Mesenchymal stem cell (in vitro differentiated cells and primary cell): ENCODE results near the gene TSGA10.
"Not testable (repeated sequence)": the region's sequence is repeated elsewhere in the genome, so short reads cannot be mapped to it uniquely, and the experiment has no call there.

Experiments
- DNase-seq: peaks from one replicate; pipeline ENCODE4 v3.0.0-alpha.2; 2013
- H2AFZ ChIP-seq: one replicate; pipeline ENCODE4 v1.6.1; 2013; ENCODE audit warnings: low read depth, mild to moderate bottlenecking, control low read depth, inconsistent platforms, low read length, moderate library complexity
- H2AK5ac ChIP-seq: 2 replicates; pipeline ENCODE4 v1.6.1; 2013; ENCODE audit warnings: low read length, moderate library complexity, mild to moderate bottlenecking, inconsistent platforms; ENCODE audit not compliant: severe bottlenecking
- H2BK120ac ChIP-seq: one replicate; pipeline ENCODE4 v1.6.1; 2013; ENCODE audit warnings: low read depth, mild to moderate bottlenecking, inconsistent platforms, low read length, moderate library complexity
- H2BK12ac ChIP-seq, 2 experiments: one replicate each; pipeline ENCODE4 v1.6.1; 2013; ENCODE audit warnings: inconsistent platforms in 2 of 2, low read length in 2 of 2, mild to moderate bottlenecking in 2 of 2, moderate library complexity in 2 of 2, control low read depth in 1 of 2
- H2BK15ac ChIP-seq: one replicate; pipeline ENCODE4 v1.6.1; 2013; ENCODE audit warnings: mild to moderate bottlenecking, low read depth, inconsistent platforms; ENCODE audit not compliant: poor library complexity, severe bottlenecking
- H2BK5ac ChIP-seq: 2 replicates; pipeline ENCODE4 v1.6.1; 2013; ENCODE audit warnings: low read depth, mild to moderate bottlenecking, low read length, control low read depth, inconsistent platforms; ENCODE audit not compliant: poor library complexity, severe bottlenecking
- H3K14ac ChIP-seq, 2 experiments: one replicate each; pipeline ENCODE4 v1.6.1; 2013; ENCODE audit warnings: inconsistent platforms in 2 of 2, low read length in 2 of 2, control low read depth in 1 of 2, mild to moderate bottlenecking in 1 of 2, moderate library complexity in 1 of 2
- H3K18ac ChIP-seq, 2 experiments: one replicate each; pipeline ENCODE4 v1.6.1; 2013; ENCODE audit warnings: inconsistent platforms in 2 of 2, low read length in 2 of 2, control low read depth in 1 of 2, low read depth in 1 of 2, mild to moderate bottlenecking in 1 of 2
- H3K23ac ChIP-seq, 2 experiments: one replicate each; pipeline ENCODE4 v1.6.1; 2013; ENCODE audit warnings: inconsistent platforms in 2 of 2, low read length in 2 of 2, mild to moderate bottlenecking in 2 of 2, moderate library complexity in 2 of 2, control low read depth in 1 of 2
- H3K27ac ChIP-seq: 2 replicates; pipeline ENCODE4 v1.5.1; 2013; ENCODE audit warnings: mild to moderate bottlenecking, moderate library complexity, low read length, control low read depth, inconsistent platforms; ENCODE audit not compliant: poor library complexity, severe bottlenecking
- H3K27me3 ChIP-seq, 2 experiments: 2 replicates each; pipeline versions ENCODE4 v1.6.1 to v1.7.0; 2013; ENCODE audit warnings: low read length in 2 of 2, mild to moderate bottlenecking in 2 of 2, moderate library complexity in 2 of 2, control low read depth in 1 of 2, inconsistent platforms in 1 of 2; ENCODE audit not compliant: control insufficient read depth in 1 of 2, insufficient read depth in 1 of 2
- H3K36me3 ChIP-seq, 2 experiments: 2 replicates each; pipeline versions ENCODE4 v1.6.1 to v1.7.0; 2013; ENCODE audit warnings: low read length in 2 of 2, control low read depth in 1 of 2, inconsistent platforms in 1 of 2, low read depth in 1 of 2, mild to moderate bottlenecking in 1 of 2; ENCODE audit not compliant: insufficient read depth in 2 of 2, control insufficient read depth in 1 of 2
- H3K4ac ChIP-seq, 2 experiments: one replicate each; pipeline ENCODE4 v1.6.1; 2013; ENCODE audit warnings: inconsistent platforms in 2 of 2, low read length in 2 of 2, mild to moderate bottlenecking in 2 of 2, moderate library complexity in 2 of 2, control low read depth in 1 of 2, low read depth in 1 of 2
- H3K4me1 ChIP-seq: 2 replicates; pipeline ENCODE4 v1.6.1; 2013; ENCODE audit warnings: low read depth, low read length, control low read depth; ENCODE audit not compliant: control insufficient read depth, insufficient read depth
- H3K4me2 ChIP-seq: 2 replicates; pipeline ENCODE4 v1.6.1; 2013; ENCODE audit warnings: low read length, mild to moderate bottlenecking, inconsistent platforms; ENCODE audit not compliant: poor library complexity, severe bottlenecking
- H3K4me3 ChIP-seq, 2 experiments: 2 replicates each; pipeline versions ENCODE4 v1.5.1 to v1.7.0; 2013; ENCODE audit warnings: low read length in 2 of 2, mild to moderate bottlenecking in 2 of 2, control low read depth in 1 of 2, low read depth in 1 of 2; ENCODE audit not compliant: insufficient read depth in 1 of 2
- H3K79me1 ChIP-seq: replicated peaks from 2 replicates; pipeline ENCODE4 v1.6.1; 2013; ENCODE audit warnings: mild to moderate bottlenecking, control low read depth, low read length, inconsistent platforms; ENCODE audit not compliant: poor library complexity, severe bottlenecking
- H3K9ac ChIP-seq: 2 replicates; pipeline ENCODE4 v1.7.0; 2013; ENCODE audit warnings: mild to moderate bottlenecking, low read length, moderate library complexity
- H3K9me3 ChIP-seq: 2 replicates; pipeline ENCODE4 v1.7.0; 2013; ENCODE audit warnings: mild to moderate bottlenecking, low read length; ENCODE audit not compliant: control insufficient read depth
- H4K8ac ChIP-seq: one replicate; pipeline ENCODE4 v1.6.1; 2013; ENCODE audit warnings: inconsistent platforms, mild to moderate bottlenecking, low read length, moderate library complexity
- H4K91ac ChIP-seq: one replicate; pipeline ENCODE4 v1.6.1; 2013; ENCODE audit warnings: mild to moderate bottlenecking, low read length, inconsistent platforms
- WGBS: methylation state at CpG from one replicate; pipeline ENCODE4 v1.1.7; 2013; ENCODE audit warnings: mixed read lengths; 5-methylcytosine and 5-hydroxymethylcytosine counted together

TSGA10 gene

DNA sequence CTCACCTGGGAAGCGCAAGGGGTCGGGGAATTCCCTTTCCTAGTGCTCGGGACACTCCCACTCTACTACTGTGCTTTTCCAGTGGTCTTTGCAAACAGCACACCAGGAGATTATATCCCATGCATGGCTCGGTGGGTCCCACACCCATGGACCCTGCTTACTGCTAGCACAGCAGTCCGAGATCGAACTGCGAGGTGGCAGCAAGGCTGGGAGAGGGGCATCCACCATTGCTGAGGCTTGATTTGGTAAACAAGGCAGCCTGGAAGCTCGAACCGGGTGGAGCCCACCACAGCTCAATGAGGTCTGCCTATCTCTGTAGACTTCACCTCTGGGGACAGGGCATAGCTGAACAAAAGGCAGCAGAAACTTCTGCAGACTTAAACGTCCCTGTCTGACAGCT lies 154.0 kb downstream of the TSGA10 start:
- Histone ChIP-seq H3K27ac (no peak overlapping the region), H2BK12ac (no peak overlapping the region), H4K8ac (no peak overlapping the region), H2BK120ac (no peak overlapping the region), H3K14ac (no peak overlapping the region), H3K4me3 (no peak overlapping the region), H3K27me3 (no peaks in the 10 kb centered on the region), H3K36me3 (no peaks in the 10 kb centered on the region), H3K23ac (no peak overlapping the region), H3K9ac (no peak overlapping the region), H4K91ac (no peak overlapping the region), H3K79me1 (no peaks in the 10 kb centered on the region), H2AK5ac (no peak overlapping the region), H2BK15ac (no peak overlapping the region), H3K4me2 (no peak overlapping the region), H2AFZ (no peak overlapping the region), H3K9me3 (no peaks in the 10 kb centered on the region), H3K4me1 (no peaks in the 10 kb centered on the region), H2BK5ac (no peak overlapping the region), H3K18ac (no peak overlapping the region), H3K4ac (no peak overlapping the region)
- DNase-seq, result no peak
- WGBS, result 81% methylated on average over 10 of the region's 10 CpGs

- not testable (repeated sequence) for H4K91ac ChIP-seq, H2AK5ac ChIP-seq, H3K14ac ChIP-seq, H3K79me1 ChIP-seq, H3K9ac ChIP-seq, H2BK120ac ChIP-seq, H2AFZ ChIP-seq, H3K27ac ChIP-seq, H3K4ac ChIP-seq, H2BK5ac ChIP-seq, H3K23ac ChIP-seq, H2BK12ac ChIP-seq, H3K27me3 ChIP-seq, H3K4me3 ChIP-seq, H3K4me1 ChIP-seq, H3K36me3 ChIP-seq, H3K4me2 ChIP-seq, H2BK15ac ChIP-seq, H4K8ac ChIP-seq, DNase-seq, H3K18ac ChIP-seq, H3K9me3 ChIP-seq
- 93% methylated on average over 9 of the region's 28 CpGs for WGBS
Measured at GRCh38 chr2:98988695-98989094, 166.0 kb downstream of the TSGA10 start.

DNA sequence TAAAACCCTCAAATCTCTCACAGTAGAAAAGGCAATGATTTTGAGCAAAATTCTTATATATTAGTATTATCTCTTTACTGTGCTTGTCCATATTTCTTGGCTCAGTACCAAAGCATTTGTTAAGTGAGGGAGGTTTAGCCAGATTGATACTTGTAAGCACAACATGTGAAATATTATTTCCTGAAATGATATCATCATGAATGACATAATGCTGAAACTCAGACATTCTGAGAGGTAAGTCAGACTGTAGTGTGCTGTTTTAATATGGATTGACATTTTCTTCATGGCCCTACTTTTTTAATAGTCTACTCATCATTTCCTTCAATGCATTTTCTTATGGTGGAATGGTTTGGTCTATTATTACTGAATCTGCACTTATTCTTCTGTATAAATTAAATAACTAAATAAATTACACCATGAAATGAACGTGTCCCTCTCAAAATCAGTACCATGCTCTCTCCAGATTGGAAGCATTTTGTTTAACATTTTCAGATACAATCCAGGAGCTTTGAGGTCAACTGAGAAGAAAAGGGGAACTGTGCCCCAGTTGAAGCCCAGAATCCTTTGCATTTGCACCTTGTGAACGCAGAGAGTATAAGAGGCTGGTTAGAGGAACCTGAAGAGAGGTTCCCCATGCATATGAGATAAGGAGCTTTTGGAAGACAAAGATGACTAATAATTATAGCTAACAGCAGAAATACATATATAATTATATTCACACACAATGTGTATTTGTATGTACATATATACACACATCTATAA lies 168.7 kb downstream of the TSGA10 start:
- no peak overlapping the region for H4K91ac ChIP-seq
- H2BK120ac ChIP-seq, result no peak overlapping the region
- H3K18ac ChIP-seq, result no peak overlapping the region
- no peak overlapping the region for H2AK5ac ChIP-seq
- no peak overlapping the region for H2AFZ ChIP-seq
- H3K4me1 ChIP-seq, result no peaks in the 10 kb centered on the region
- WGBS, result 45% methylated on average over 2 of the region's 2 CpGs
- no peak overlapping the region for H2BK5ac ChIP-seq
- H3K36me3 ChIP-seq, result no peaks in the 10 kb centered on the region
- no peak overlapping the region for H2BK15ac ChIP-seq
- no peak overlapping the region for H3K14ac ChIP-seq
- no peak overlapping the region for H3K4me3 ChIP-seq
- no peak overlapping the region for H2BK12ac ChIP-seq
- H3K79me1 ChIP-seq, result no peaks in the 10 kb centered on the region
- H4K8ac ChIP-seq, result no peak overlapping the region
- no peak for DNase-seq
- H3K27ac ChIP-seq, result no peak overlapping the region
- H3K9me3 ChIP-seq, result no peaks in the 10 kb centered on the region
- no peak overlapping the region for H3K9ac ChIP-seq
- no peak overlapping the region for H3K23ac ChIP-seq
- no peaks in the 10 kb centered on the region for H3K27me3 ChIP-seq
- H3K4ac ChIP-seq, result no peak overlapping the region
- H3K4me2 ChIP-seq, result no peak overlapping the region

GRCh38 chr2:98975611-98976010 lies 179.1 kb downstream of the TSGA10 start:
- no peak overlapping the region for H3K4me2 ChIP-seq
- H3K27ac ChIP-seq, result no peak overlapping the region
- H4K8ac ChIP-seq, result no peak overlapping the region
- no peak overlapping the region for H3K18ac ChIP-seq
- H3K4me1 ChIP-seq, result no peaks in the 10 kb centered on the region
- no peak overlapping the region for H3K4me3 ChIP-seq
- no peak overlapping the region for H3K23ac ChIP-seq
- no peaks in the 10 kb centered on the region for H3K36me3 ChIP-seq
- no peak overlapping the region for H2AK5ac ChIP-seq
- no peak for DNase-seq
- H3K4ac ChIP-seq, result no peak overlapping the region
- no peak overlapping the region for H3K9ac ChIP-seq
- H2BK120ac ChIP-seq, result no peak overlapping the region
- no peaks in the 10 kb centered on the region for H3K27me3 ChIP-seq
- no peak overlapping the region for H2AFZ ChIP-seq
- no peak overlapping the region for H2BK5ac ChIP-seq
- H3K79me1 ChIP-seq, result no peaks in the 10 kb centered on the region
- H4K91ac ChIP-seq, result no peak overlapping the region
- 77% methylated on average over 1 of the region's 2 CpGs for WGBS
- H3K14ac ChIP-seq, result no peak overlapping the region
- no peak overlapping the region for H2BK12ac ChIP-seq
- H3K9me3 ChIP-seq, result peaks cover 27% of the 10 kb centered on the region
- H2BK15ac ChIP-seq, result no peak overlapping the region
